Peyer's patch (tissue), 4 donors: ENCODE measurements around the gene SETD2. TPM values are rescaled to one million over a fixed set of nuclear protein-coding genes. Genes with fewer than 3 reads are reported as not detected.
"Not testable (repeated sequence)": the region's sequence is repeated elsewhere in the genome, so short reads cannot be mapped to it uniquely, and the experiment has no call there.

Experiments
- DNase-seq, 3 donors: peaks; one replicate each; pipeline ENCODE4 v3.0.0-alpha.2; 2017 to 2019
- H3K27ac ChIP-seq, 4 donors: fragments of 200-600 bp; sonication (generic); one replicate each; pipeline ENCODE4 v1.5.1; 2016 to 2019
- H3K27me3 ChIP-seq, 2 donors: fragments of 200-600 bp; sonication (generic); one replicate each; pipeline ENCODE4 v1.5.1; 2019
- H3K36me3 ChIP-seq, 3 donors: fragments of 200-600 bp; sonication (generic); one replicate each; pipeline ENCODE4 v1.5.1; 2016 to 2019
- H3K4me1 ChIP-seq, 4 donors: fragments of 200-600 bp; sonication (generic); one replicate each; pipeline ENCODE4 v1.5.1; 2016 to 2019
- H3K4me3 ChIP-seq, 4 donors: fragments of 200-600 bp; sonication (generic); 1 replicate in 3 of 4; 2 replicates in 1 of 4; pipeline ENCODE4 v1.5.1; 2016 to 2019; ENCODE audit warnings: mild to moderate bottlenecking in 1 of 4
- H3K9me3 ChIP-seq, 4 donors: fragments of 200-600 bp; sonication (generic); one replicate each; pipeline ENCODE4 v1.5.1; 2016 to 2019; ENCODE audit warnings: mild to moderate bottlenecking in 1 of 4
- POLR2A ChIP-seq, 2 donors: fragments of 450-650 bp; IDR thresholded peaks; one replicate each; pipeline ENCODE4 v1.5.1; 2017; ENCODE audit warnings: antibody characterized with exemption in 2 of 2, mild to moderate bottlenecking in 2 of 2, moderate library complexity in 2 of 2
- total RNA-seq, 4 donors: library from RNA; depleted of rRNA; stranded (reverse); fragments of >200 nt; gene quantifications; one replicate each; pipeline ENCODE4 v1.1.0, GENCODE V29; 2016
- TF ChIP-seq, protein P1 (sequence below), 6 experiments: fragments of 450-650 bp in 4 of 6; fragments of 200-600 bp in 2 of 6; sonication (generic) in 1 of 6; IDR thresholded peaks; one replicate each; pipeline ENCODE4 v1.5.1; 2017 to 2019; ENCODE audit warnings: antibody characterized with exemption in 6 of 6, mild to moderate bottlenecking in 3 of 6, moderate library complexity in 1 of 6

The SETD2 gene
- total RNA-seq, 4 donors from 2014 or later: 75.8 to 173 (median 82.2) TPM

DNA sequence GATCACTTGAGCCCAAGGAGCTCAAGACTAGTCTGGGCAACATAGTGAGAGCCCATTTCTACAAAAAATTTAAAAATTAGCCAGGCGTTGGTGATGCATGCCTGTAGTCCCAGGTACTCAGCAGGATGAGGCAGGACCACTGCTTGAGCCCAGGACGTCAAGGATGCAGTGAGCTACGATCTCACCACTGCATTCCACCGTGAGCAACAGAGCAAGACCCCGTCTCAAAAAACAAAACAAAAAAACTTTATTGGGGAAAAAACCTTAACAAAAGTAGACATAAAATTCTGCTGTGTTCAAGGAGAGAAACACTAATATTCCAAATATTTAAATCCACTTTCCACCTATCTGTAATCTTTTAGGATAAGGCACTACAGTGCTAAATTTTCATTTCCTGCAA is 20.8 kb downstream of the SETD2 start:
- no peaks in the 10 kb centered on the region for H3K36me3 ChIP-seq
- no peak overlapping the region for H3K27ac ChIP-seq
- H3K4me3 ChIP-seq: no peak overlapping the region
- no peaks in the 10 kb centered on the region for H3K27me3 ChIP-seq
- peaks cover 0 to 25% (median 10%) of the 10 kb centered on the region in 4 donors for H3K4me1 ChIP-seq
- TF ChIP-seq, protein P1, sequence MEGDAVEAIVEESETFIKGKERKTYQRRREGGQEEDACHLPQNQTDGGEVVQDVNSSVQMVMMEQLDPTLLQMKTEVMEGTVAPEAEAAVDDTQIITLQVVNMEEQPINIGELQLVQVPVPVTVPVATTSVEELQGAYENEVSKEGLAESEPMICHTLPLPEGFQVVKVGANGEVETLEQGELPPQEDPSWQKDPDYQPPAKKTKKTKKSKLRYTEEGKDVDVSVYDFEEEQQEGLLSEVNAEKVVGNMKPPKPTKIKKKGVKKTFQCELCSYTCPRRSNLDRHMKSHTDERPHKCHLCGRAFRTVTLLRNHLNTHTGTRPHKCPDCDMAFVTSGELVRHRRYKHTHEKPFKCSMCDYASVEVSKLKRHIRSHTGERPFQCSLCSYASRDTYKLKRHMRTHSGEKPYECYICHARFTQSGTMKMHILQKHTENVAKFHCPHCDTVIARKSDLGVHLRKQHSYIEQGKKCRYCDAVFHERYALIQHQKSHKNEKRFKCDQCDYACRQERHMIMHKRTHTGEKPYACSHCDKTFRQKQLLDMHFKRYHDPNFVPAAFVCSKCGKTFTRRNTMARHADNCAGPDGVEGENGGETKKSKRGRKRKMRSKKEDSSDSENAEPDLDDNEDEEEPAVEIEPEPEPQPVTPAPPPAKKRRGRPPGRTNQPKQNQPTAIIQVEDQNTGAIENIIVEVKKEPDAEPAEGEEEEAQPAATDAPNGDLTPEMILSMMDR (IDR thresholded peaks at IDR 0.05): no peak
- no peak for TF ChIP-seq POLR2A (IDR thresholded peaks at IDR 0.05)
- H3K9me3 ChIP-seq: no peaks in the 10 kb centered on the region
- DNase-seq: no peak

DNA sequence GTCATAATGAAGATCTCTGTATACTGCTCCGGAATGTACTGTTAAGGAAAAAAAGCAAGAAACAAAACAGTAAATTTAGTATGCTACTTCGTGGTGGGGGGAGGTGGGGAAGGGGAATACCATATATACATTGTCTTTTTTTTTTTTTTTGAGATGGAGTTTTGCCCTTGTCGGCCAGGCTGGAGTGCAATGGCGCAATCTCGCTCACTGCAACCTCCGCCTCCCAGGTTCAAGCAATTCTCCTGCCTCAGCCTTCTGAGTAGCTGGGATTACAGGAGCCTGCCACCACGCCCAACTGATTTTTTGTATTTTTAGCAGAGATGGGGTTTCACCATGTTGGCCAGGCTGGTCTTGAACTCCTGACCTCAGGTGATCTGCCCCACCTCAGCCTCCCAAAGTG is 21.4 kb downstream of the SETD2 start:
- H3K27ac ChIP-seq, H3K36me3 ChIP-seq, H3K27me3 ChIP-seq, DNase-seq, H3K9me3 ChIP-seq, H3K4me3 ChIP-seq: not testable (repeated sequence)
- H3K4me1 ChIP-seq: peaks cover 0 to 25% (median 10%) of the 10 kb centered on the region in 4 donors

DNA sequence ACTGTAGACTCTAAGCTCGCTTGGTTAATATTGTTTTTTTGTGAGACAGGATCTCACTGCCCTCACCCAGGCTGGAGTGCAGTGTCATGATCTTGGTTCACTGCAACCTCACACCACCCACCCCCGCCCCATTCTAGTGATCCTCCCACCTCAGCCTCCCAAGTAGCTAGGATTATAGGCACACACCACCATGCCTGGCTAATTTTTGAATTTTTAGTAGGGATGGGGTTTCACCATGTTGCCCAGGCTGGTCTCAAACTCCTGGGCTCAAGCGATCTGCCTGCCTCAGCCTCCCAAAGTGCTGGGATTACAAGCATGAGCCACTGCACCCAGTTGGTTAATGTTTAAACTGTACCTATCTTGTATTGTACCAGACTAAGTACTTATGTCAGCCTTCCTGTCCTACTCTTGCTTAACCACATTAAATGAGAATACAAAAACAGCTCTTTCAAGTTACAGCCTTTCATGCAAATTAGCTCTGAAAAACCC is 22.9 kb downstream of the SETD2 start:
- not testable (repeated sequence) for H3K36me3 ChIP-seq, DNase-seq, H3K9me3 ChIP-seq, H3K4me3 ChIP-seq, H3K27me3 ChIP-seq
- peaks cover 0 to 25% (median 10%) of the 10 kb centered on the region in 4 donors for H3K4me1 ChIP-seq
- H3K27ac ChIP-seq: peak overlapping the region in 2 of 4 donors; percentile 37 to 58

DNA sequence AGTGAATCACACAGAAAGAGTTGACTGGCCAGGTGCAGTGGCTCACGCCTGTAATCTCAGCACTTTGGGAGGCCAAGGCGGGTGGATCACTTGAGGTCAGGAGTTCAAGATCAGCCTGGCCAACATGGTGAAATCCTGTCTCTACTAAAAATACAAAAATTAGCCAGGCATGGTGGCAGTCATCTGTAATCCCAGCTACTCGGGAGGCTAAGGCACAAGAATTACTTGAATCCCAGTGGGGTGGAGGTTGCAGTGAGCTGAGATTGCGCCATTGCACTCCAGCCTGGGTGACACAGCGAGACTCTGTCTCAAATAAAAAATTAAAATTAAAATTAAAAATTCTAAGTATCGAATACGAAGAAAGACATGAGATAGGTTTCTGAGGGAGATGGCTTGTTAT is 23.4 kb downstream of the SETD2 start:
- Histone ChIP-seq H3K27ac (peak overlapping the region in 1 of 4 donors; percentile 58), H3K4me1 (peaks cover 0 to 25% (median 10%) of the 10 kb centered on the region in 4 donors)
- DNase-seq, H3K27me3 ChIP-seq, H3K4me3 ChIP-seq, H3K36me3 ChIP-seq, H3K9me3 ChIP-seq: not testable (repeated sequence)

DNA sequence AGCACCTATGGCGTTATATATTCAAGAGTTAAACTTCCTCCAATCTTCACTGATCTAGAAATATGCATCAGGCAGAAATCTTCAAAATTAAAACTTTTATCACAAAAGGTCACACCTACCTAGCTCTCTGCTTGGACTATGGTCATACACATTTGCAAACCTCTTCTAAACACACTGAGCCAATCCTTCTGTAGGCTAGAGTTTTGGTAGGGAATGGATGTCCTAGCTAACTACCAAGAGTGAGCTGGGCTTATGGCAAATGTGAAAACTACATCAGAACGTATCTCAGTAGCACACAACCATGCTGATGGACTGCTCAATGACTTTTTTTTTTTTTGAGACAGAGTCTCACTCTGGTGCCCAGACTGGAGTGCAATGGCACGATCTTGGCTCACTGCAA is 29.6 kb downstream of the SETD2 start:
- peaks cover 0 to 4% (median 0%) of the 10 kb centered on the region in 4 donors for H3K4me1 ChIP-seq

DNA sequence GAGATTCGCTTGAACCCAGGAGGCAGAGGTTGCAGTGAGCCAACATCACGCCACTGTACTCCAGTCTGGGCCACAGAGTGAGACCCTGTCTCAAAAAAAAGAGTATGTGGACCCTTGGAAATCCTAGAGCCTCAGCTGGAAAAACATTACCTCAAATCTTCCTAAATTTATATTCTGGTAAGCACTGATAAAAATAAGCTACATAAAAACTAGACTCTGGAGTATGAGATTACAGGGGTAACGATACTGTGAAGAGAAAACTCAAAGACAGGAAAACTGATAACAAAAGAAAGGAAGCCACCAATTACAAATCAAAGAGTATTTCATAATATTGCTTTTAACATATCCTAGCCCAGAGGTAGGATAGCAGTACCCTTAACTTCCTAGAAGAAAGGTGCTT is 30.3 kb downstream of the SETD2 start:
- TF ChIP-seq, protein P1 (IDR thresholded peaks at IDR 0.05): no peak
- TF ChIP-seq POLR2A (IDR thresholded peaks at IDR 0.05): no peak
- no peaks in the 10 kb centered on the region for H3K9me3 ChIP-seq
- no peaks in the 10 kb centered on the region for H3K36me3 ChIP-seq
- DNase-seq: no peak
- peaks cover 0 to 4% (median 0%) of the 10 kb centered on the region in 4 donors for H3K4me1 ChIP-seq
- no peak overlapping the region for H3K4me3 ChIP-seq
- no peaks in the 10 kb centered on the region for H3K27me3 ChIP-seq
- no peak overlapping the region for H3K27ac ChIP-seq

More for the DNA sequence above, 29.6 kb downstream of the SETD2 start:
- Histone ChIP-seq H3K9me3 (no peaks in the 10 kb centered on the region), H3K27ac (no peak overlapping the region), H3K36me3 (no peaks in the 10 kb centered on the region), H3K4me3 (no peak overlapping the region), H3K27me3 (no peaks in the 10 kb centered on the region)
- DNase-seq: no peak
- TF ChIP-seq, protein P1 (IDR thresholded peaks at IDR 0.05): no peak
- no peak for TF ChIP-seq POLR2A (IDR thresholded peaks at IDR 0.05)

DNA sequence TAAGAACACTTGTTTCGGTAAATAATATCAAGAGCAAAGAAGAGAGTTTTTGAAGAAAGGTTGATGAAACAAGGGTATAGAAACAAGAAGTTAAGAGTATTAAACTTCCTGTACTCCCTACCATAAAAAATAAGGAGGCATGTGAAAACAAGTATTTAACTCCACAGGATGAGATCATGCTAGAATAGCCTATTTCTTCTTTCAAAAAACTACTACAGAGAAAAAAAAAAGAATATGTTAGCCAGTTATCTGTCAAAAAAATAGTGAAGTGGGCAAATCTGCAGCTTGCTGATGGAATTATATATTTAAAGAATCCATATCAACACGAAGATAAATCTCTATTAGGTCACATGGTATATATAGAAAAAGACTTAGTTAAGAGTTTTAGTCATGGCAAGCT is 33.4 kb downstream of the SETD2 start:
- TF ChIP-seq, protein P1 (IDR thresholded peaks at IDR 0.05): no peak
- no peak for TF ChIP-seq POLR2A (IDR thresholded peaks at IDR 0.05)
- H3K4me3 ChIP-seq: no peak overlapping the region
- H3K27me3 ChIP-seq: no peaks in the 10 kb centered on the region
- no peaks in the 10 kb centered on the region for H3K36me3 ChIP-seq
- H3K9me3 ChIP-seq: no peaks in the 10 kb centered on the region
- no peak overlapping the region for H3K27ac ChIP-seq
- peaks cover 0 to 4% (median 0%) of the 10 kb centered on the region in 4 donors for H3K4me1 ChIP-seq
- DNase-seq: no peak
